ENCODE data around the gene FSTL4.

GRCh38 chr5:133367071-133367786 is 245.1 kb downstream of the FSTL4 start:
- TF ChIP-seq, protein P1, sequence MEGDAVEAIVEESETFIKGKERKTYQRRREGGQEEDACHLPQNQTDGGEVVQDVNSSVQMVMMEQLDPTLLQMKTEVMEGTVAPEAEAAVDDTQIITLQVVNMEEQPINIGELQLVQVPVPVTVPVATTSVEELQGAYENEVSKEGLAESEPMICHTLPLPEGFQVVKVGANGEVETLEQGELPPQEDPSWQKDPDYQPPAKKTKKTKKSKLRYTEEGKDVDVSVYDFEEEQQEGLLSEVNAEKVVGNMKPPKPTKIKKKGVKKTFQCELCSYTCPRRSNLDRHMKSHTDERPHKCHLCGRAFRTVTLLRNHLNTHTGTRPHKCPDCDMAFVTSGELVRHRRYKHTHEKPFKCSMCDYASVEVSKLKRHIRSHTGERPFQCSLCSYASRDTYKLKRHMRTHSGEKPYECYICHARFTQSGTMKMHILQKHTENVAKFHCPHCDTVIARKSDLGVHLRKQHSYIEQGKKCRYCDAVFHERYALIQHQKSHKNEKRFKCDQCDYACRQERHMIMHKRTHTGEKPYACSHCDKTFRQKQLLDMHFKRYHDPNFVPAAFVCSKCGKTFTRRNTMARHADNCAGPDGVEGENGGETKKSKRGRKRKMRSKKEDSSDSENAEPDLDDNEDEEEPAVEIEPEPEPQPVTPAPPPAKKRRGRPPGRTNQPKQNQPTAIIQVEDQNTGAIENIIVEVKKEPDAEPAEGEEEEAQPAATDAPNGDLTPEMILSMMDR (IDR thresholded peaks at IDR 0.05; ENCODE audit: low read length) = no peak
- TF ChIP-seq EZH2 (optimal IDR thresholded peaks at IDR 0.05; ENCODE audit: low read depth, low read length) (no peak), EZH2phosphoT487 (IDR thresholded peaks at IDR 0.05; ENCODE audit: low read length) (no peak)
